ENCODE measurements around the gene SPEG.

GRCh38 chr2:219512524-219513216 lies 78.0 kb downstream of the SPEG start:
- TF ChIP-seq CTCF (conservative IDR thresholded peaks at IDR 0.05; ENCODE audit: low read depth, low read length) (no peak), EZH2phosphoT487 (IDR thresholded peaks at IDR 0.05; ENCODE audit: borderline replicate concordance, low read length) (no peak)

Measured in PC-3 (cell line).